HL-60 (cell line): Measurements from ENCODE around the gene THSD7A.

Experiments
- DNase-seq, 2 experiments: peaks; one replicate each; pipeline ENCODE4 v3.0.0-alpha.2; 2010 to 2020; ENCODE audit warnings: low read depth in 1 of 2, low spot score in 1 of 2
- H3K27ac ChIP-seq: fragments of 250-450 bp; sonication (Bioruptor Pico); replicated peaks from 2 replicates; pipeline ENCODE4 v1.5.1; 2020; ENCODE audit warnings: mild to moderate bottlenecking, moderate library complexity
- H3K27me3 ChIP-seq: fragments of 250-450 bp; sonication (Bioruptor Pico); 2 replicates; pipeline ENCODE4 v1.5.1; 2021; ENCODE audit warnings: mild to moderate bottlenecking, moderate library complexity; ENCODE audit not compliant: insufficient read depth, poor library complexity, severe bottlenecking
- H3K4me3 ChIP-seq: replicated peaks from 2 replicates; pipeline ENCODE4 v1.5.1; 2011; ENCODE audit warnings: mild to moderate bottlenecking, control low read depth, low read length; ENCODE audit not compliant: insufficient read depth
- CTCF ChIP-seq: IDR thresholded peaks from one replicate; pipeline ENCODE4 v1.5.1; 2011; ENCODE audit warnings: low read length, control low read depth, inconsistent platforms; ENCODE audit not compliant: insufficient read depth
- GABPA ChIP-seq: IDR thresholded peaks from 2 replicates; pipeline ENCODE4 v1.6.1; 2012; ENCODE audit warnings: low read depth
- POLR2AphosphoS5 ChIP-seq: IDR thresholded peaks from 2 replicates; pipeline ENCODE4 v1.6.1; 2012; ENCODE audit warnings: low read depth
- REST ChIP-seq: IDR thresholded peaks from 2 replicates; pipeline ENCODE4 v1.6.1; 2012; ENCODE audit warnings: low read depth; ENCODE audit not compliant: insufficient replicate concordance
- SPI1 ChIP-seq: IDR thresholded peaks from 2 replicates; pipeline ENCODE4 v1.6.1; 2012; ENCODE audit warnings: low read depth, mild to moderate bottlenecking, borderline replicate concordance

THSD7A gene

DNA sequence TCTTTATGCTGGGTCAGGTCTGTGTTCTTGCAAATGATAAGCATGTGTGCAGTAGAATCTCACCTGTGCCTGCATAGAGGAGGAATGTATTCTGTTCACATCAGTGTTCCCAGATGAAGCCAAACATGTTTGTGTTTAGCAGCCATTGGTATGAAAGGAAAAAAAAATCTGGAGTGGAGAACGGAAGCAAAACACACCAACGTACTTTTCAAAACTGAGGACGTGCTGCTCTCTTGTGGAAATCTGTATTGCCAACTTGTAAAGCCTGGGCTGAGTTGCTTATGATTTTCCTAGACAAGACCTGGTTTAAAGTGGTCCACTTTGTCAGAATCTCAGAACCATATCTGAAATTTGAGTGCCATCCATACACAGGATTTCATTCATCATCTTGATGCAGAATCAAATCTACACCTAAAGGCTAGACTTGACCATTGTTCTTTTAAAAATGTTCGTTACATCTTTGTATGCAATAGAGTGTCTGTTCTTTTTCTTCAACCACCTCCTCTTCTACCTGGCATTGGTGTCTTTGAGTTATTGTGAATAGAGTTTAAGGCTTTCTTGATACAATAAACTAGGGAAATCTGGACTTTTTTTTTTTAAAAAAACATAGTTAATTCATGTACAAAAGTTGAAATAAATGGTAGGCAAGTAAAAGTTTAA lies 490.6 kb downstream of the THSD7A start:
- no peak overlapping the region for H3K4me3 ChIP-seq
- no peaks in the 10 kb centered on the region for H3K27me3 ChIP-seq
- TF ChIP-seq CTCF: no peak
- TF ChIP-seq POLR2AphosphoS5: no peak
- no peak for TF ChIP-seq SPI1
- TF ChIP-seq GABPA: no peak
- no peak for TF ChIP-seq REST
- H3K27ac ChIP-seq: no peak overlapping the region
- peak in 1 of 2 experiments; percentile 13 for DNase-seq

GRCh38 chr7:11336432-11336831 lies 495.6 kb downstream of the THSD7A start:
- Histone ChIP-seq H3K27me3 (no peaks in the 10 kb centered on the region), H3K4me3 (no peak overlapping the region), H3K27ac (no peak overlapping the region)
- TF ChIP-seq CTCF (no peak), REST (no peak), GABPA (no peak), SPI1 (no peak), POLR2AphosphoS5 (no peak)
- DNase-seq: no peak

DNA sequence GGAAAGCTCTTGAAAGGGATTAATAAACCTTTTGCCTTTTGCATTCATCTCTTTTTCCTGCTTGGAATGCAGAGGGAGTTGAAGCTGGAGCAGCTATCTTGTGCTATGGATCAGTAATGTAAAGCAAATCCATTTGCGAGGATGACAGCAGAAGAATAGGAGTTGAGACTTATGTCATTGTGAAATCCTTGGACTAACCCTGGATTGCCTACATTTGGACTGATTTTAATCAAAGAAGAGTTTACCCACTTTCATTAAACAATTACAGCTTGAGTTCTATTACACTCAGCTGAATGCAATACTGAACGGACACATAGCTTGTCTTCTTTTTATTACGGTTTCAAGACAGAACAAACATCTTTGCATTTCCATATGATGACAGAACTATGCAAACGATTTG lies 496.1 kb downstream of the THSD7A start:
- DNase-seq: no peak
- TF ChIP-seq POLR2AphosphoS5 (no peak), GABPA (no peak), SPI1 (no peak), CTCF (no peak), REST (no peak)
- Histone ChIP-seq H3K4me3 (no peak overlapping the region), H3K27ac (no peak overlapping the region), H3K27me3 (no peaks in the 10 kb centered on the region)
